OCI-LY1 (cell line): ENCODE data around the gene LRRFIP1.

Experiments used
- CTCF ChIP-seq: fragments of 200-600 bp; sonication (generic), shearing (Covaris generic); IDR thresholded peaks from 2 replicates; pipeline ENCODE4 v1.5.1; 2017; ENCODE audit warnings: mild to moderate bottlenecking, antibody characterized with exemption, low read length, moderate library complexity, mixed read lengths
- EZH2 ChIP-seq: fragments of 200-600 bp; sonication (generic), shearing (Covaris generic); IDR thresholded peaks from 2 replicates; pipeline ENCODE4 v1.8.0; 2017; ENCODE audit warnings: borderline replicate concordance, mixed run types, mild to moderate bottlenecking, antibody characterized with exemption, low read length, moderate library complexity, mixed read lengths

DNA sequence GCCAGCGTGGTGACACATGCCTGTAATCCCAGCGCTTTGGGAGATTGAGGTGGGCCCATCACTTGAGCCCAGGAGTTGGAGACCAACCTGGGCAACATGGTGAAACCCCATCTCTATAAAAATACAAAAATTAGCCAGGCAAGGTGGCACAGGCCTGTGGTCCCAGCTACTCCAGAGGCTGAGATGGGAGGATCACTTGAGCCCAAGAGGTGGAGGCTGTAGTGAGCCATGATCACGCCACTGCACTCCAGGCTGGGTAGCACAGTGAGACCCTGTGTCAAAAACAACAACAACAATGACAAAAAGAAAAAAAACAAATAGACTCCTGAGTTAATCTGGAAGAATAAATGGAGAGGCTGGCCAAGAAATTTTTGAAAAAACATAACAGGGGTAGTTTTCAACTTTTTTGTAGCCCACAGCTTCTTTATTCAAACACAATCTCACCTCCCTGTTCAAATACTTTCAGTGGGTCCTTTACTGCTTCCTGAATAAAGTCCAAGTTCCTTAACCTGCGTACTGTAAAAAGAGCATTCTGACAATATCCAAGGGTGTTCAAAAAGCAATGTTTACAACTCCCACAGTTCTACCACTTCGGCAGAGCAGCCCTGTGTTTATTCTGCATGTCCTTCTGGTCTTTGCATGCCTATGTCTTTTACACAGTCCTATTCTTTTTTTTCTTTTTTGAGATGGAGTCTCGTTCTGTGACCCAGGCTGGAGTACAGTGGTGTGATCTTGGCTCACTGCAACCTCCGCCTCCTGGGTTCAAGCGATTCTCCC, 53.5 kb downstream of the LRRFIP1 start:
- TF ChIP-seq CTCF = no peak
- no peak for TF ChIP-seq EZH2
